Endothelial cell of umbilical vein (primary cell): Measurements from ENCODE around the gene STK32A. TPM values are rescaled to one million over a fixed set of nuclear protein-coding genes. Genes with fewer than 3 reads are reported as not detected.

Experiments used
- BruUV-seq: library from RNA; stranded (reverse); fragments of 400-500 nt; replicated peaks from 2 replicates; lab custom pipeline; 2021; lab: Mats Ljungman, UMichigan
- CTCF ChIA-PET: fragments of 300-600, 350-600 bp; sonication (Branson Sonifier 250); formaldehyde crosslinking; loops from one replicate; lab custom pipeline; 2021; ENCODE audit warnings: antibody characterized with exemption, inconsistent platforms; lab: Charles Lee
- POLR2A ChIA-PET: fragments of 300-600, 350-600 bp; sonication (Branson Sonifier 250); formaldehyde crosslinking; loops from one replicate; lab custom pipeline; 2021; ENCODE audit warnings: antibody characterized with exemption, inconsistent platforms; lab: Charles Lee
- DNase-seq: peaks from one replicate; pipeline ENCODE4 v3.0.0-alpha.2; 2011; ENCODE audit warnings: low read depth, low spot score
- FAIRE-seq: peaks from 2 replicates; lab custom pipeline; 2011; peaks lifted over from hg19 to GRCh38; lab: Jason Lieb, UNC
- H2AFZ ChIP-seq: 2 replicates; pipeline ENCODE4 v1.6.0; 2012; ENCODE audit warnings: low read depth, low read length, control low read depth, inconsistent platforms
- H3K27ac ChIP-seq: 2 replicates; pipeline ENCODE4 v1.5.1; 2011; ENCODE audit warnings: low read depth, mild to moderate bottlenecking, control low read depth, low read length, moderate library complexity; ENCODE audit not compliant: insufficient read depth
- H3K27me3 ChIP-seq, 2 experiments: 2 replicates each; pipeline versions ENCODE4 v1.6.0 to v1.6.1; 2011; ENCODE audit warnings: low read length in 2 of 2, mixed read lengths in 1 of 2; ENCODE audit not compliant: control insufficient read depth in 2 of 2, insufficient read depth in 2 of 2
- H3K36me3 ChIP-seq, 2 experiments: 2 replicates in 1 of 2; 3 replicates in 1 of 2; pipeline ENCODE4 v1.5.1; 2011; ENCODE audit warnings: low read length in 2 of 2, mild to moderate bottlenecking in 1 of 2, moderate library complexity in 1 of 2; ENCODE audit not compliant: control insufficient read depth in 2 of 2, insufficient read depth in 2 of 2; ENCODE audit errors: extremely low read depth in 1 of 2
- H3K4me1 ChIP-seq: 3 replicates; pipeline ENCODE4 v1.5.1; 2011; ENCODE audit warnings: mild to moderate bottlenecking, low read length; ENCODE audit not compliant: control insufficient read depth, insufficient read depth; ENCODE audit errors: extremely low read depth
- H3K4me2 ChIP-seq: 2 replicates; pipeline ENCODE4 v1.6.1; 2011; ENCODE audit warnings: low read length, control low read depth, mixed read lengths; ENCODE audit not compliant: insufficient read depth
- H3K4me3 ChIP-seq, 3 experiments: fragments of 200-600 bp in 1 of 3; sonication (generic), shearing (Covaris generic) in 1 of 3; replicated peaks in 1 of 3; 2 replicates each; pipeline ENCODE4 v1.5.1; 2011 to 2016; ENCODE audit warnings: control low read depth in 3 of 3, low read length in 3 of 3, mild to moderate bottlenecking in 2 of 3, inconsistent platforms in 1 of 3, low read depth in 1 of 3, moderate library complexity in 1 of 3; ENCODE audit not compliant: insufficient read depth in 1 of 3
- H3K79me2 ChIP-seq: 2 replicates; pipeline ENCODE4 v1.6.0; 2012; ENCODE audit warnings: low read length, inconsistent platforms; ENCODE audit not compliant: control insufficient read depth, insufficient read depth
- H3K9ac ChIP-seq: replicated peaks from 2 replicates; pipeline ENCODE3; 2011; ENCODE audit warnings: low read length, control low read depth; ENCODE audit not compliant: insufficient read depth; ENCODE audit errors: extremely low read depth
- H3K9me1 ChIP-seq: replicated peaks from 3 replicates; pipeline ENCODE4 v1.6.0; 2011; ENCODE audit warnings: mild to moderate bottlenecking, low read length; ENCODE audit not compliant: control insufficient read depth, insufficient read depth; ENCODE audit errors: extremely low read depth
- H3K9me3 ChIP-seq: replicated peaks from 2 replicates; pipeline ENCODE4 v1.5.1; 2012; ENCODE audit warnings: low read length, inconsistent platforms; ENCODE audit not compliant: control insufficient read depth, insufficient read depth
- H4K20me1 ChIP-seq: replicated peaks from 2 replicates; pipeline ENCODE3; 2011; ENCODE audit warnings: mild to moderate bottlenecking, low read length; ENCODE audit not compliant: control insufficient read depth, insufficient read depth; ENCODE audit errors: extremely low read depth
- CTCF ChIP-seq, 2 donors: IDR thresholded peaks; 1 replicate in 1 of 2; 2 replicates in 1 of 2; pipeline ENCODE4 v1.5.1; 2011; ENCODE audit warnings: low read length in 2 of 2, mild to moderate bottlenecking in 2 of 2, moderate library complexity in 2 of 2, control low read depth in 1 of 2, inconsistent platforms in 1 of 2, low read depth in 1 of 2; ENCODE audit not compliant: insufficient read depth in 1 of 2; ENCODE audit errors: extremely low read depth in 1 of 2
- EZH2 ChIP-seq: IDR thresholded peaks from 2 replicates; pipeline ENCODE4 v1.6.1; 2012; ENCODE audit warnings: borderline replicate concordance, low read depth, mild to moderate bottlenecking, moderate library complexity, low read length, inconsistent platforms; ENCODE audit not compliant: severe bottlenecking
- FOS ChIP-seq: IDR thresholded peaks from 2 replicates; pipeline ENCODE4 v1.6.1; 2011; ENCODE audit warnings: mild to moderate bottlenecking, low read length, moderate library complexity, borderline replicate concordance; ENCODE audit not compliant: insufficient read depth
- GATA2 ChIP-seq: IDR thresholded peaks from 2 replicates; pipeline ENCODE4 v1.7.0; 2011; ENCODE audit warnings: low read depth, mild to moderate bottlenecking, moderate library complexity, mixed read lengths, low read length; ENCODE audit not compliant: insufficient read length, insufficient read depth
- JUN ChIP-seq: IDR thresholded peaks from 2 replicates; pipeline ENCODE4 v1.6.1; 2011; ENCODE audit warnings: borderline replicate concordance, low read depth; ENCODE audit not compliant: insufficient read length, insufficient read depth
- MAX ChIP-seq: IDR thresholded peaks from 2 replicates; pipeline ENCODE4 v1.6.1; 2011; ENCODE audit not compliant: insufficient read depth, insufficient read length
- MYC ChIP-seq: IDR thresholded peaks from one replicate; pipeline ENCODE4 v1.6.1; 2011; ENCODE audit warnings: mild to moderate bottlenecking, low read depth, low read length
- POLR2A ChIP-seq: IDR thresholded peaks from 2 replicates; pipeline ENCODE4 v1.6.1; 2012; ENCODE audit warnings: low read depth, mild to moderate bottlenecking, control low read depth, low read length
- POLR2AphosphoS5 ChIP-seq: IDR thresholded peaks from 2 replicates; pipeline ENCODE4 v1.6.1; 2012; ENCODE audit warnings: low read depth, mild to moderate bottlenecking, control low read depth, low read length, moderate library complexity; ENCODE audit not compliant: insufficient read depth
- dilution Hi-C: fragments of 300-500 bp; cut with MboI; formaldehyde crosslinking; loops from one replicate; pipeline ENCODE4 v1.15.0; 2019; ENCODE audit warnings: low sequenced_read_pairs; ENCODE audit not compliant: extremely low pct_ligation_motif_present
- intact Hi-C: fragments of 100-400 bp; cut with micrococcal nuclease; formaldehyde crosslinking; loops from one replicate; pipeline ENCODE4 v1.10.0; 2022
- polyA plus RNA-seq, 4 experiments: library from polyadenylated mRNA; depleted of rRNA in 3 of 4; stranded (reverse) in 3 of 4; unstranded in 1 of 4; fragments of >200 nt; gene quantifications; 2 replicates each; pipeline versions ENCODE4 v1.2.1 to v1.2.3, GENCODE V29; 2011 to 2012; ENCODE audit warnings: missing spikeins in 1 of 4
- total RNA-seq: library from RNA; stranded (reverse); gene quantifications from 2 replicates; pipeline ENCODE4 v1.2.3, GENCODE V29; 2021

STK32A gene
- total and polyA plus RNA-seq, 2 donors (not counting 3 experiments of a cell fraction or from before 2014, with no cell fraction given): not detected

GRCh38 chr5:147276497-147276896 lies 41.7 kb downstream of the STK32A start:
- Histone ChIP-seq H3K4me3 (no peak overlapping the region), H3K9me3 (no peaks in the 10 kb centered on the region), H3K4me1 (no peaks in the 10 kb centered on the region), H3K9me1 (no peaks in the 10 kb centered on the region), H3K9ac (no peak overlapping the region), H3K79me2 (no peaks in the 10 kb centered on the region), H2AFZ (no peak overlapping the region), H3K36me3 (no peaks in the 10 kb centered on the region), H3K4me2 (no peak overlapping the region), H4K20me1 (no peaks in the 10 kb centered on the region), H3K27me3 (peaks cover 3 to 6% of the 10 kb centered on the region in 2 experiments), H3K27ac (no peak overlapping the region)
- no peak for TF ChIP-seq CTCF (IDR thresholded peaks at IDR 0.05; ENCODE audit: extremely low read depth in 1 of 2, insufficient read depth in 1 of 2, low read depth in 1 of 2, low read length in 2 of 2)
- no peak for TF ChIP-seq POLR2AphosphoS5
- intact Hi-C loops (no loop called here), dilution Hi-C loops (no loop called here)
- DNase-seq (no peak), FAIRE-seq (no peak)
- no TSS peak for BruUV-seq
- POLR2A ChIA-PET: no interaction called here
- CTCF ChIA-PET: interaction anchor here (0.7 to 1.3 kb wide), 3 partner anchors 11 to 302 kb away, joined by 3 to 4 read pairs (median 3); no protein-coding TSS in a partner anchor

DNA sequence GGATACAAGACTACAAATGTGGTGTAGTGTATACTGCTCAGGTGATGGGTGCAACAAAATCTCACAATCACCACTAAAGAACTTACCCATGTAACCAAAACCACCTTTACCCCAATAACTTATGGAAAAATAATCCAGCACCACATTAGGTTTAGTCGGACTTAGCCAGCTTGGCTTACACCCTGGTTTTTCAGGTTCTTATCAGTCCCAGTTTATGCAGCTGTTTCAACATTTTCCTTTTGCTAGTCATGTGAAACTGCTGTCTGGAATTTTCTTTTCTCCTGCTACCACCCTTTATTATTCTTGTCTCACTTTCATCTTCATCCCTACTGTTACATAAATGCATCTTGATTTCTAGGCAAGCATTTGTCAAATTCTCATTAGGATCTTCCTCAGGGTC lies 51.5 kb downstream of the STK32A start:
- no peak for DNase-seq
- ChIA-PET POLR2A (no interaction called here), CTCF (no interaction called here)
- Histone ChIP-seq H3K4me3 (no peak overlapping the region), H3K4me1 (no peaks in the 10 kb centered on the region), H3K4me2 (no peak overlapping the region), H3K9me1 (no peaks in the 10 kb centered on the region), H2AFZ (no peak overlapping the region), H3K36me3 (no peaks in the 10 kb centered on the region), H3K9me3 (no peaks in the 10 kb centered on the region), H3K9ac (no peak overlapping the region), H3K79me2 (no peaks in the 10 kb centered on the region), H4K20me1 (no peaks in the 10 kb centered on the region), H3K27ac (no peak overlapping the region), H3K27me3 (peaks cover 5 to 6% of the 10 kb centered on the region in 2 experiments)
- no peak for FAIRE-seq
- BruUV-seq: no TSS peak
- intact Hi-C loops: no loop called here
- dilution Hi-C loops: no loop called here
- TF ChIP-seq JUN (no peak), POLR2A (no peak), FOS (no peak), GATA2 (no peak), EZH2 (no peak), MYC (no peak), MAX (no peak), CTCF (IDR thresholded peaks at IDR 0.05; ENCODE audit: extremely low read depth in 1 of 2, insufficient read depth in 1 of 2, low read depth in 1 of 2, low read length in 2 of 2) (no peak), POLR2AphosphoS5 (no peak)
